Stromal cell of bone marrow (primary cell): Measurements from ENCODE around the gene OSTF1.
A peak's percentile ranks its signal among the peaks of the same experiment; 100 is the strongest.

Source experiments
- DNase-seq: peaks from one replicate; pipeline ENCODE4 v3.0.0-alpha.2; 2012; ENCODE audit warnings: low read depth

Gene OSTF1

DNA sequence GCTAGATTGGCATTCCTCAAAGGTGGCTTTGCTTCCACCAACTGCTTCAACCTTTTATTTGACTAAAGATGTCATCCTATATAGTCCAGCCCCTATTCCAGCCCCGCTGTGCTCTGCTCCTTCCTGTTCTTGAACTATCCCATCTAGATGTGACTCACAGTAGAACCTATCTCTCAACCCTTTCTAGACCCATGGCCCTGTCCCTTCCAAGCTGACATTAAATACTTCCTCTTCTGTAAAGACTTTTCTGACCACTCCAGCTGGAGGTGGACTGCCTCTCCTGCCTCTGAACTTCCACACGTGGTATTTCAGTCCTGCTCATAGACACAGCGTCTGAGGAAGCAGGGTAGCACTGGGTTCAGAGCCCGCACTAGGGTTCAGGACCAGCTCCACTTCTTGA, 32.4 kb downstream of the OSTF1 start:
- no peak for DNase-seq

GRCh38 chr9:75121914-75122558, 33.7 kb downstream of the OSTF1 start:
- no peak for DNase-seq

DNA sequence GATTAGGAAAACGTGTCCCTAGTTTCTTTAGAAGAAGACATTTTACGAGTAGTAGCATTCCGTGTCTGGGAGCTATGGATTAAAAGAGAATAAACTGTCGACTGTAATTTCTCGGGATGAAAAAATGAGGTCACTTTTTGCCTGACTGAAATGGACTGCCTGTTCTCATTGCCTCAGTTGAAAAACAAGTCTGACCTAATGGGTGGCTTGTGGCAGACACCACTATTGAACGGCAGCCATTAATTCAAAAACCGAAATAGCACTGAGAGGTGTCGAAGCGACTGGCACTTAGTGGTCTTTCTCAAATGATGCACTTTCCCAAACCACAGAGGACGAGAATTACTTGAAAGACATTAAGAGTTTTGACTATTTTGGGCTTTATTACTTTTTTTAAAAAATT, 35.4 kb downstream of the OSTF1 start:
- DNase-seq, result no peak

DNA sequence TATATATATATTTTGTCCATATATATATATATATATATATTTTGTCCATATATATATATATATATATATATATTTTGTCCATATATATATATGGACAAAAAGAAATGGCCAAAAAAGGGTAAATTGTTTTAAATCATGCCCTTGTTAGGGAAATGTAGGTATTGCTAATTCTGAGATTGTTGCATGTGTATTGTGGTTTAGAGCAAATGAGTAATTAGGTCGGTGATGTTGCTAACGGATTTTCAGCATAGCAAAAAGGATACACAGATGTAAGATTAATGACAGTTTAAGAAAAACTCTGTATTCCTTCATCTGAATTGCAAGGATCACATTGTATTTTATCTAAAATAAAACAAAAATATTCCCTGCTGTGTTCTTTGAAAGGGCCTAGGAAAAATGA, 40.2 kb downstream of the OSTF1 start:
- no peak for DNase-seq

- DNase-seq, result no peak
Measured at GRCh38 chr9:75130172-75130571, 41.9 kb downstream of the OSTF1 start.

GRCh38 chr9:75130621-75131230, 42.4 kb downstream of the OSTF1 start:
- no peak for DNase-seq

DNA sequence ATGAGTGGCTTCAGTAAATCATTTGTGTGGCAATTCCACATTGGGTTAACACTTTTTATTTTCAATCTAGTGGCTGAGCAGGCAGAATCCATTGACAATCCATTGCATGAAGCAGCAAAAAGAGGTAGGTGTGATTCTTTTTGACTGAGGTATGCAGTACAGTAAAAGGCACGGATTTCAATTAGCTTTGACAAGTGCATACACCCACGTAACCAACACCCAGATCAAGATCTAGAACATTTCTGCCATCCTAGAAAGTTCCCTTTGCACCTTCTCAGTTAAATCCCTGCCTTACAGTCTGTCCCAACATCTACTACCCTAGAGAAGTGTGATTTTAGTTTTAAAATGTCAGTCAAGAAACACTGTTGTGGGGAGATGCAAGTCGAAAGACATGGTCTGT, 43.4 kb downstream of the OSTF1 start:
- no peak for DNase-seq

DNA sequence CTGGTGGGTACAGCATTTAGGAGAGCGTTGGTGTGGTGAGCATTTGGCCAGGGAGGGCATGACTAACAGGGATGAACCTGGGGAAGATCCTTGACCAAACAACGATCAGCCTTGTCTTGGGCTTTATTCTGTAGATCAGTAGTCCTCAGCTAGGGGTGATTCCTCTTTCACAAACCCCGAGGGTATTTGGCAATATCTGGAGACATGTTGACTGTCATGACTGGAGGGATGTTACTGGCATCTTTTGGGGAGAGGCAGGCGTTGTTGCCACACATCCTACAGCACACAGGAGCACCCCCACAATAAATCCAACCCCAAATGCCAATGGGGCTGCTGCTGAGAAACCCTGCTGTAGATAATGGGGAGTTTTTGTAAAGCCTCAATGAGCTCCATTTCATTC, 43.9 kb downstream of the OSTF1 start:
- no peak for DNase-seq

- DNase-seq, result no peak
Measured at GRCh38 chr9:75133396-75133795, 45.1 kb downstream of the OSTF1 start.

GRCh38 chr9:75134495-75134894, 46.2 kb downstream of the OSTF1 start:
- no peak for DNase-seq

- DNase-seq, result no peak
Measured at GRCh38 chr9:75138260-75139040, 50.1 kb downstream of the OSTF1 start.

- DNase-seq, result no peak
Measured at GRCh38 chr9:75139201-75139600, 50.9 kb downstream of the OSTF1 start.

- no peak for DNase-seq
Measured at GRCh38 chr9:75140261-75140660, 51.9 kb downstream of the OSTF1 start.

DNA sequence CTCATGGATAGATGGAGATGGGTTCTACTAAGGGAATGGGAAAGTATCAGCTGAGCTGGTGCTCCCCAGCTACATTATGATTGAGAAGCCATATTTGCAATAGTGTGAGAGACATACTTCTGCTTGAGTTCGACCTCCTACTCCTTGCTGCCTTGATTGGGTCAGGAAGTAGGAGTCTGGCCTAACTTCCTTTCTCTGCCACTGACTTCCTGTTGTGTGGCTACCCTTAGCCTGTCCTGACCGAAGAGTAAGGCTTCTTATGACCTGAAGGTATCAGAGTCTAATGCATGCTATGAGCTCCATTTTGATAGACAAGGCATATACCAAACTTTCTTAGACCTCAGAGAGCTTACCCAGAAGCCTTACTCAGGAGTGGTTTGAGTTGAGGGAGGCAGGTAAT, 53.9 kb downstream of the OSTF1 start:
- no peak for DNase-seq

- peak; percentile 30 for DNase-seq
Measured at GRCh38 chr9:75146229-75146628, 57.9 kb downstream of the OSTF1 start.

- DNase-seq, result no peak
Measured at GRCh38 chr9:75147638-75148037, 59.3 kb downstream of the OSTF1 start.

- peak; percentile 88 for DNase-seq
Measured at GRCh38 chr9:75148561-75148960, 60.2 kb downstream of the OSTF1 start.

- no peak for DNase-seq
Measured at GRCh38 chr9:75149841-75150241, 61.5 kb downstream of the OSTF1 start.

DNA sequence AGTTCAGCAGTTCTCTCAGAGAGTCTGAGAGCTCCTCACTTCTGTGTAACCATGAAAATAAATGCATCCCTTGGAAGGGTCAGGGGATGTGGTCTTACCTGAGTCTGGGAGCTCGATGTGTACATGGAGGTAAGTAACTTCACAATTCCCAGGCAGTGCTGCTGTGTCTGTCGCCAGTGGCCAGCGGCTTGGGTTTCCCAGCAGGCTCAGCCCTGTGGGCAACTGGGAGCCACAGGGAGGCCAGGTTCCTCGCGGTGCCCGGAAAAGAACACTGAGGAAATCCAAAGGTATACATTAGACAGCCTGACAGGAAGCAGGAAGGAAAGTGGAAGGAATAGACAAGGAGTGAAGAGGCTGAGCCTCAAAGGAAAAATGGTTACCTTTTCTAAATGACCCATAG, 62.2 kb downstream of the OSTF1 start:
- no peak for DNase-seq

GRCh38 chr9:75152416-75152815, 64.1 kb downstream of the OSTF1 start:
- DNase-seq, result no peak

GRCh38 chr9:75156858-75157257, 68.5 kb downstream of the OSTF1 start:
- no peak for DNase-seq

- DNase-seq, result no peak
Measured at GRCh38 chr9:75161116-75161857, 73.0 kb downstream of the OSTF1 start.

DNA sequence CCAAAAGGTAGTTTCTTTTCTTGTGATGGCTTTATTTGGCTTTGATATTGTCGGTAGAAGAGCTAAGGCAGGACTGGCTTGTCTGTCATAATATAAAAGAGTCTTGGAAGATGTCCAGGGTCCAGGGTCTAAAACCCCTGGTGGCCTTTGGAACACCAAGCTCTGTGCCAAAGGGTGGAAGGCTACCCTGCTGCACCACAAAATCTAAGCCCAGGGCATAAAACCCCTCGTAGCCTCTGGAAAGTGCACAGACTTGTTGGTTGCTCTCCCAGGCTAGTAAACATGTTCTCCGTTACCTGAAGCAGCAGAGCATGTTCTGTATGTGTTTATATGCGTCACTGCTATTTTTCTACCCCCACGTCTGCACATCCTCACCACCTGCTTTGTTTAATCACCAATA, 75.5 kb downstream of the OSTF1 start:
- DNase-seq, result no peak
